Left renal pelvis (tissue), 4 donors: ENCODE data around the gene PEF1. TPM values are rescaled to one million over a fixed set of nuclear protein-coding genes. Genes with fewer than 3 reads are reported as not detected.

Experiments used
- DNase-seq, 4 donors: peaks; one replicate each; pipeline ENCODE4 v3.0.0-alpha.2; 2013; ENCODE audit warnings: low read depth in 4 of 4, low spot score in 3 of 4
- polyA plus RNA-seq, 4 donors: library from polyadenylated mRNA; unstranded; fragments of 120-200 nt; gene quantifications; one replicate each; pipeline ENCODE4 v1.2.1, GENCODE V29; 2013; ENCODE audit not compliant: insufficient read length in 4 of 4

The PEF1 gene
- polyA plus RNA-seq, 4 donors, result 57.0 to 77.3 (median 75.9) TPM

DNA sequence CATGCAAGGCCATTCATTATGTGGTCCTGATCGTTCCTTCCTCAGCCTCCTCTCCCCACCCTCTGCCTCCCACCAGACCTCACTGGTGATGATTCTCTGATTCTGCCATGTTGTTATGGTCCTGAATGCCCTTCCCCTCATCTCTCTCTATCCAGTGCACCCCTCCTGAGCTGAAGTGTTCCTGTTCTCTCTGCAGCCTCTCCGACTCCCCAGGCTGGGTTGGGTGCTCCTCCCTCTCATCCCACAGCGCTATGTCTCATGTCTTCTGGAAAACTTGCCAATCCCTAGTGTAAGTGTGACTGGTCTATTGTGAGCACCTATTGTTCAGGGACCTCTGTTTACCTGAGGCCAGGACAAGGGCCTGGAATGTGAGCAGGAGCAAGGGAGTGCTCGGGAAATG is 11.1 kb upstream of the PEF1 start:
- no peak for DNase-seq

DNA sequence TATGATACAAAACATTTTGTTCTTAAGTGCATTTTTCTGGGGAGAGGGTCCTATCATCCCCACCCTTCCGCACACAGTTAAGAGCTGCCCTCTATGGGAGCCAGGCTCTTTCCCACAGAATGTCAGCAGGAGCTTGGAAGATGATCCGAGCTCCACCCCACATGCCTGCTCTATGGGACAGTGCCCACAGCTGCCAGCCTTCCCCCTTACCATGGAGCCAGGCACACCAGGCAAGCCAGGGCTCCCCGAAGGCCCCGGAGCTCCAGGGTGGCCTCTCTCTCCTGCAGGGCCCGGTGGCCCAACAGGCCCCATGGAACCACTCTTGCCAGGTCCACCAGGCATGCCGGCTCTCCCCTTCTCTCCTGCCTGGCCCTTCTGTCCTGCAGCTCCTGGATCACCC is 10.4 kb upstream of the PEF1 start:
- DNase-seq, result no peak

DNA sequence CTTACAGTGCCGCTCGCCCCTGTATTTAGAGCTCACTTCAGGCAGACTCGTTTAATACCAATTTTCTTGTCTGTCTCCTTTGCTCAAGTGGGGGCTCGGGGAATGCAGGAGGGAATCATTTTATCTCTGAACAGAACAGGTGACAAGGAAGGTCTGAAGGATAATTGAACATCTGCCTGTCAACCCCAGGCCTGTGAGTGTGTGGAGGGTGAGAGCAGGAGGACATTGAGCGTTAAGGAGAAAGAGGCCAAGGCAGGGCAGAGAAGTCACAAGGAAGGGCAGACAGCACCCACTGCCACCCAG is 9.7 kb upstream of the PEF1 start:
- DNase-seq, result no peak

DNA sequence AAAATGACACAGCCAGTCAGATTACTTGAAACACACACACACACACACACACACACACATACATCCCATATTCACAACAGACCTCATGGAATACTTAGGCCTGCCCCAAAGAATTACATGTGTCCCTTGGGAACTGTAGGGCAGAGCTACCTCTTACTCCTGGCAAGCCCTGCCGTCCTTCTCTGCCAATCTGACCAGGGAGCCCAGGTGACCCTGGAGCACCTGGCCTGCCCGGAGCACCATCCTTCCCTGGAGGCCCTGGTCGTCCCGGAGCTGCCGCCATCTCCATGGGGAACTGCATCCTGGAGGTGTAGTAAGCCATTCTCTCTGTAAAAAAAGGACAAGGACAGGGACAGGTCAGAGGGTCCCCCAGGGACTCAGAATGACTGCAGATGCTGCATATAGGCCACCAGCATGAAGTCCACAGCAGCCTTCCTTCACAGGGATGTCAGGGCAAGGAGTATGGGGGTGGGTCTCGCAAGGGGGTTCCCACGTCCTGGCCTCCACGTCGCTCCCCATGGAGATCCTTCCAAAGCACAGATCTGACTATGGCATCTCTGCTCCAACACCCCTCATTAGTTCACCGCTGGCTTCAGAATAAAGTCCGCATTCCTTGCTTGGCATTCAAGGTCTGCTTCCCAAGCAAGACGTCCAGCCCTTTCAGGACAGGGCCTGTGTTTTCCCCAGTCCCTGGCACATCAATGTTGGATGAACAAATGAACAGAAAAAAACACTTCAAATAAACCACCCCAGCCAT is 9.2 kb upstream of the PEF1 start:
- no peak for DNase-seq

DNA sequence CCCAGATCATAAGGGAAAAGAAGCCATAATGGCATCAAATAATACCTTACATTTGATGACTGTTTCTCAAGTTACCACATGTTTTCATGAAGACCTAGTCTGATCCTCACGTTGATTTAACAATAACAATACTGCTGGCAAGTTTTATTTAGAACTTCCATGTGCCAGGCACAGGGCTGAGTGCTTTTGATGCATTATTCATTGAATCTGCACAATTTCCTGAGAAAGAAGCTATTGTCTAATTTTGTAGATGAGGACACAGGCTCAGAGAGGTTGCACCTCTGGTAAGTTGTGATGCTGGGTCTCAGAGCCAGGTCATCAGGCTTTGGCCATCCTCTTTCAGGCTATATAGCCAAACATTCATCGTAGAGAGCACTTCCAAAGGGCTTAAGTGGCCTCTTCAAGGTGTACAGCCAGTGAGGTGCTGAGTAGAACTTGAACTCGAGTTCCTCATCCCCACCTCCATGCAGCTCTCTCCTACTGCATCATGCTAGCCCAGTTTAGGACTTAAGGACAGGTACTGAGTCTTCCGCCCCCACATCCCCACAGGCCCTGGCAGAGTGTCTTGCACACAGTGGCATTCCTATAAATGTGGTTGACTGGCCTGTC is 8.3 kb upstream of the PEF1 start:
- DNase-seq, result no peak

DNA sequence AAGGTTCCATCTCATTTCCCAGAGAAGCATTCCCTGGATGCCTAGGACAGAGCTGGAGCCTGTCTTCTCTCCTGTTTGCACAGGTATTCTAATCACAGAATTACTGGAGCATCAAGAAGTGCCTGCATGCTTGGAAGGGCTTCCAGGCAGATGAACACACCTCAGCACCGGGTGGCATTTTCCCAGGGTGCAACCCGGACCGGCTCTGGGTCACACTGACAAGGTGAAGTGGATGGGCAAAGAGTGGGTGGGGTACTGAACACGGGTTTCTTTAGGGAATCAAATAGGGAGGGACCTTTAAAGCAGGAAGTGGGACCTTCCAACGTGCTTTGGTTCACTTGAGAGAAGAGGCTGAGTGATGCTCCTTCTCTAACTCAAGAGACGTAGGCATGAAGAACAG is 7.1 kb upstream of the PEF1 start:
- no peak for DNase-seq

DNA sequence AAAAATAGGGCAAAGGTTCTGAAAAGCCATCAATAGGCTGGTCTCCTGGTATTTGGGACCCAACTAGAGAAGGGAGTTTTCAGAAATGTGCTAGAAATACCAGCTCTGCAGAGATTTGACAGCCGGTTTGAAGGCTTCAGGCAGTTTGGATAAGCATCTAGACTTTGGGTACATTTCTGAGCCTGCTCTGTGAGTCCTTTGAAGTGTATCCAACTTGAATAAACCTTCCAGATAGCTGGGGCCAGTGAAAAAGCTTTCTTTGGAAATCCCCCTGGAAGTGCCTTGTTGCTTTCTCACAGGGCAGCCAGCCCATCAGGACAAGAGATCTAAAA is 6.4 kb upstream of the PEF1 start:
- no peak for DNase-seq

DNA sequence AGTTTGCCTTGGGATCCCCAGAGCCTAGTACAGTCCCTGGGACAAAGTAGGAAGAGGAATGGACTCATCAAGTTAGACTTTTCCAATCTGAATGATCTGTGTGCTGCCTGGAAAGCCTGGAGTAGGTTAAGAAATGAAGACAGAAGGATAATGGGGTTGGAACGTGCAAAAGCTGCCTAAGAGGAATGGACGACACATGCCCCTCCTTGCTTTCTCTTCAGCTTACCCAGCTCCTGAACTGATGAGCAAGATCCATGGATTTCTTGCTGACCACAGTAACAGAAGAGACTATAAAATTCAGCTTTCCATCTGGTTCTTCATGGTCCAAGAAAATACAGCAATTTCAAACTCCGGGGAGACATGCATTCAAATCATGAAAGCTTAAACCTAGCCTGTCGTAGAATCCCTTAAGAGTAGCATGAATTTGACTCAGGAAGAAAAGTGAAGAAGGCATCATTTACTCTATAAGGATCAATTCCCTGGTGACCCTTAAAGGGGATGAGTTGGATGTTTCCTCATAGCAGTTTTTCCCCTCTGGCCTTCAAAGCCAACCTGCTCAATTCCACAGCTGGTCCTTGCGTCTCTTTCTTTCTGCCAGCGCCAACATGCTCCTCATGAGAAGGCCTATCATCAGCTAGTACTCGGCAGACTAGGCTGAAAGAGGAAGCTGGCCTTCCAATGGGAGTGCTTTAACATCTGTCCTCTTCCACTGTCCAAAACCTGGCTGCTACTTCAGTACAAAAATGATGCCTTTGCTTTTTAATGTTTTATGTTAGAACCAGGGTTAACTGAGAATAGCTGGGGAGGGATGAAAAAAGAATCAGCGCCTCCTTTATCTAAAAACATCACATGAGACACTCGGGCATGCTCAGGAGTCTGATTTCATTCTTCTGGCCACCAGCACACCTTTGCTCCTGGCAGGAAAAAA is 5.7 kb upstream of the PEF1 start:
- DNase-seq, result no peak

DNA sequence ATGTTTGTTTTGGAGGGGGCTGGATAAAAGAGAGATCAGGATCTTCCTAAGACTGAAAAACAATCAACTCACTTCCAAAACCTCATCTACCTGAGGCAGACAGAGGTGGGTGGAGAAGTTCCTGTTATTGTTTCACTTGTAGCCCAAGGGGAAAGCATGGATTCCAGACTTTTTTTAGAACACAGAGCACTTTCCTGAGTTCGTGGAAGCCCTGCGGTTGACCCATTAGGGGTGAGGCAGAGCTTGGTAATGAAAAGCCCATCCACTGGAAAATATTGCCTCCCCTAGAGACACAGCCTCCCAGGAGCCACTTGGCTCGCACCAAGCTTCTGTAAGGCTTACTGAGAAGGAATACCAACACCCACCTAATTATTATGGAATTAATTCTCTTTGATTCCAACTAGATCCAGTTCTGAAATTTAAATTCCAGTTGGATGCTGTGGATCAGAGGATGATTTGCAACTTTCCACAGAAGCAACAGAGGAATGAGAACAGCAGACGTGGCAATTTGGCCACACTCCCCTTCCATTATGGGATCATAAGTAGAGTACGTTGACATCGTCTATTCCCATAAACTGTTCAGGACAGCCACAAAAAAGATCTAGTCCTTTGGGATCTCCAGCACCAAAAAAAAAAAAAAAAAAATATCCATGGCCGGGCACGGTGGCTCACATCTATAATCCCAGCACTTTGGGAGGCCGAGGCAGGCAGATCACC is 4.1 kb upstream of the PEF1 start:
- no peak for DNase-seq

DNA sequence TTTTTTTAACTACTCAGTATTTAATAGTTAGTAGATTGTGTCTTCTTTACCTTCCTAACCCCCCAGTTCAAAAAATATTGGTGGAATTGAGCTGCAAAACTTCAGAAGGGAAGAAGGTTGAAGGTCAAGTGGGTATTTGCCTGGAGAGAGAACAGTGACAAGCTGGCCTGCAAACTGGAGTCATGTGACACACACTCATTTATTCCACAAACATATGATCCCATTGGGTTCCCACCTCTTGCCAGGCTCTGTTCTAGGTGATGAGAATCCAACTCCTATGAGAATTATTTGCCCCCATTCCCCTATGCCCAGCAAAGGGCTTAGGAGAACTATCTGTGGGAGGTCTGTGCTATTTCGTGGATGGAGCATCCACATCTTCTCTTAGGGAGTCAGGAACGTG is 3.5 kb upstream of the PEF1 start:
- no peak for DNase-seq

DNA sequence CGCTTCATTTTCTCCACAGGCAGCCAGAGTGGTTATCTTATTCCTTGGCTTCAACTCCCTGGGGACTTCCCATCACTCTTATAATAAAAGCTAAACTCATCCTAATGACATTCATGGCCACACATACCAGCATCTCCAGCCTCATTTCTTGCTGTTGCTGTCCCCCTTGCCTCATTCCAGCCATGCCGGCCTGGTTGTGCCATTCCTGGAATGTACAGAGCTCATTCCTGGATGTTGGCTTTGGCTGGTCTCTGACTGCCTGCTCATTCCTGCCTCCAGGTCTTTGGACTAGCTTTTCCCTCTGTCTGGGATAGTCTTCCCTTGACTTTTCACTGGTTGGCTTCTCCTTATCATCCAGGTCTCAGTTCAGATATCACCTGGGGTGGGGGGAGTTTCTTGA is 2.4 kb upstream of the PEF1 start:
- no peak for DNase-seq

DNA sequence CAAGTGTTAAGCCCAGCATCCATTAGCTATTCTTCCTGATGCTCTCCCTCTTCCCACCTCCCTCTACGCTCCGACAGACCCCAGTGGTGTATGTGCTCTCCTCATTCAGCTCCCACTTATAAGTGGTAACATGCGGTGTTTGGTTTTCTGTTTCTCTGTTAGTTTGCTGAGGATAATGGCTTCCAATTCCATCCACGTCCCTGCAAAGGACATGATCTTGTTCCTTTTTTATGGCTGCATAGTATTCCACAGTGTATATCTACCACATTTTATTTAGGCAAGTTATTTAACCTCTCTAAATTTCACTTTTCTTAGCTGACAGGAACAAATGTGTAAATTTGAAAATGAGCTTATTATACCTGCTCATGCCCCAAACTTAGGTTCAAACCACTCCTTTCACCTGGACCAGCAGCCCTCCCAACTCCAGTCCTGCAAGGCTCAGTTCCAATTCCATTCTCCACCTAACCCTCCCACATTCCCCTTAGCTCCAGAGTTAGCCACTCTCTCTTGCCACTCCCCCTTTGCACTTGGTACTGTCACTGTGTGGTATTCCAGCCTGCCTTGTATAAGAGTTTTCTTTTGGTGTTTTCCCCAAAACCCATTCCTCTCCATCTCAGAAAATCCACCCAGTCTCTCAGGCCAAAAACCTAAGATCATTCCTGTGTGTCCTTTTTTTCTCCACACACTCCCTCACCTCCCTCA is 1.7 kb upstream of the PEF1 start:
- no peak for DNase-seq

DNA sequence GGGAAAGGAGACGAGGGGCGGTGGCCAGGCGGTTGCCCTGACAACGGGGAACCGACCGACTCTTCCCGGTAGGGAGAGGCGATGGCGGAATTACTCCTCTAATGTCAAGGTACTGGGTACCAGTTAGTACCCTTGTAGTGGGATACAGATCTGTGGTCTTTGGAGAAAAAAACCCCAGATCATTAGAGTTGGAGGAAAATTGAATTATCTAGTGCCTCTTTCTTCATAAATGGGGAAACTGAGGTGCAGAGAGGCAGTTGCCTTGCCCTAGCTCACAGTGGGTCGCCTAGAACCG is 545 bp upstream of the PEF1 start:
- no peak for DNase-seq

DNA sequence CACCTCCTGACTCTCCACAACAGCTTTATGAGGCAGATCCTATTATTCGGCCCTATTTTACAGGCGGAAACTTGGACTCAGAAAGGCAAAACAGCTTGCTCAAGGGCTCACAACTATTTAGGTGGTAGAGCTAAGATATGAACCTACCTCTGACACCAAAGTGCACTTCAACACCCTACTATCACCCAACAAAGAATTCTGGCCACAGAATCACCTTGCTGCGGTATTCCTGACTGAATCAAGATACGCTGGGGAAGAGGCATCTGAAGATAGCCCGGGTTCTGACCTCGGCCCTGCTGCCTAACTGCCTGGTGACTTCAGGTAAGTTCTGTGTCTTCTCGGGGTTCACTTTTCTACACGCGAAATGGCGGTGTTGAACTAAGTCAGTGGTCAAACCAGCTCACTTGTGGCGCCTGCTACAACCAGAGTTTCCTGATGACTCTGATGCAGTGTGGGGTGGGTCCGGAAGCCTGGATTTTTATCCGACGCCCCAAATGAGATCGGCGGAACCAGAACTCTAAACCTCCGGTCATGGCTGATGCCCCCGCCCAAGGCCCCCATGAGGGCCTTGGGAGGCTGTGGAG is 608 bp downstream of the PEF1 start:
- no peak for DNase-seq

DNA sequence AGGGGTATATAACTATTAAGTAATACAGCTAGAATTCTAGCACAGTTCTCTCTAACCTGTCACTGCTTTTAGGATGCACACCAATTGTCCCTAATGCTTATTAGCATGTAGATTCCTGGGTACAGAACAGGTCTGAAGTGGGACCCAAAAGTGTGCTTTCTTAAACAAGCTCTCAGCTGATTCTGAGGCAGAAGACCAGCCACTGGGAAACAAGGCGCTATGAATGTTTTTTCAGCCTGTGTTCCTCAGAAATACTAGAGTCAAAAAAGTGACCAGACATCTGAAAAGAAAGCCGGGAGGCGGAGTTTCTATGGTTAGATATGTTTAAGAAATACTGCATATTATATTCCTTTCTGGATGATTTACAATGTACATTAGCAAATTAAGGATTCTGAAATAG is 1.8 kb downstream of the PEF1 start:
- no peak for DNase-seq

DNA sequence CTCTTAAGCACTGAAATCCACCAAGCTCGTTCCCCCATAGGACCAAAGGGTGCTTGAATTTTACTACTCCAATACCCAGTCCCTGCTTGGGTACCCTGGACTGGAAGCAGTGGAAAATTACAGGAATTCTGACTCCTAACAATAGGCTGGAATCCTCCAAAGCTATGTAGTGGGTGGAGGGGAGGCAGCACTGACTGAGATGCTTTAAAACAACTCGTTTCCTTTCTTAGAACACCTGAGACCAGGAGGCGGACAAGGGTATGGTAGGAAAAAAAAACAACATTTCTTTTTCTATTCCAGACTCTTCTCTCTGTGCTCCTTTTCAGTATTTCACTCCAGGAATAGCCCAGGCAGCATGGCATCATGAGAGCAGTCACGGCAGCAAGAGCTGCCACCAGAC is 2.3 kb downstream of the PEF1 start:
- DNase-seq, result no peak

DNA sequence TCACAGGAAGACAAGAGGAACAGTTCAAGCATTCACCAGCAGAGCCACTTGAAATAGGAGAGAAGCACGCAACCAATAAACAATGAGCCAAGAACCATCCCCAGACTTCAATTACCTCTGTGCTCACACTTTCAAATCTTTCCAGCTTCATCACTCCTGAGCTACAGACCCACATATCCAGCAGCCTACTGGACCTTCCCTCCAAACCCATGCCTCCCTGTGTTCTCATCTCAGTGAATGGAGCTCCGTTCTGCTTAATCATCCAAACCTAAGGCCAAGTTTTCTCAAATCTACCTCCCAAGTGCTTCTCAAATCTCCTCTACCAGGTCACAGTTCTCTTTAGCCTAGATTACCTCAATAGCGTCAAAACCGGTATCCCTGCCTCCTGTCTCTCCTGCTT is 3.7 kb downstream of the PEF1 start:
- no peak for DNase-seq

DNA sequence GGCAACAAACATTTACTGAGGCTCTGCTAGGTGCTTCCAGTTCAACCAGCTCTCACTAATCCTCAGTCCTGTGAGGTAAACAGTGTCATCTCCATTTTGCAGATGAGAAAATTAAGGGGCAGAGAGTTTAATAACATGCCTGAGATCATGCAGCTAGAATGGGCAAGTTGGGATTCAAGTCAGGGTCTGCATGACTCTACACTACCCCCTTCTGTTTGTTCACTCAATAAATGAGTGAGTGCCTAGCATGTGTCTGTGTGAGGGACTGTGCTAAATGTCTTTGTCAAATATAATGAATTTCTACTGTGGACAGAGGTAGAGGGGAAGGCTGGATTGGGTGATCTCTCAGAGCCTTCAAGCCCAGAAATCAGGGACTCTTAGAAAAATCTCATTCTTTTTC is 4.5 kb downstream of the PEF1 start:
- no peak for DNase-seq

DNA sequence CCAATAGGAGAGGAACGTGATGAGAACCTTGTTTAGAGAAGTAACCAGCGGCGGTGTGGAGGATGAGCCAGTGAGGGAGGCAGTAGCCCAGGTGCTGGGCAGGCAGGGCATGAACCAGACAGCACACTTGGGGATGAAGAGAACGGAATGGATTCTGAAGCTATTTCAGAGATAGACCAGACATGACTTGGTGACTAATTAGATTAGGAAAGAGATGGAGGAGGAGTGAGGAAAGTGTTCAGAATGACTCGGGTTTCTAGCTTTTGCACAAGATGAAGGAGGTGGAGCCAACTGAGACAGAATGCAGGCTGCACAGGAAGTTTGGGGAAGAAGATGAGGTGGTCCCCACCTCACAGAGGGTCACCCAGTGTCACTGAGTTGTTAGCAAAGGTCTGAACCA is 5.1 kb downstream of the PEF1 start:
- no peak for DNase-seq

DNA sequence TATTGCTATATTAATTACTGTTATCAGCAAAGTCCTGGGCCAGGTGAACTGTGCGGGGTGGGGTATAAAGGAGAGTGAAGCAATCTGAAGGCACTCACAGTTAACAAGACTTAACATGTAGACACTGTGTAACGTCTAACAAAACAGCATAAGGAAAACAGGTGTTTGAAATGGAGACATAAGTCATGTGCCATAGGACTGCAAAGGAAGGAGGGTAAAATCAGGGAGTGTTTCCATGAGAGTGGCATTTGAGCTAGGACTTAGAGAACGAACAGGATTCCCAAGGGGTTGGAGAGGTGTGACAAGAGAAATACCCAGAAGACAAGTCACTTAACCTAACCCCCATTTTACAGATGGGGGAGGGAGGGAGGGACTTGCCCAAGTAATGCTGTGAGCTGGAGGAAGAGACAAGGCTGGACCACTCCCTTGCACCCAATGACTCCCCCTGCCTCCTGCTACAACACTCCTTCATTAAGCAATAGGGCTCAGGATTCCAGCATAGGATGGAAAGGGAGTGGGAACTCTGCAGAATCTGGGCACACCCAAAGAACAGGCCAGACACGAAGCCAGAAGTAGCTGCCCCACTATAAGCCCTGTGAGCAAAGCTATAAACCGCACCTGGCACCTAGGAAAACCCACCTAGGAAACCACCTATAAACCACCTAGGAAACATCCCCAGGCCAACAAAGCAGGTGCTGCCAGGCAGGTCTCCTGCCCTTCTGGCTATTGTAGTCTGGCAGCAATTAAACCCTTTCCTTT is 6.6 kb downstream of the PEF1 start:
- no peak for DNase-seq
